Measurements from ENCODE around the gene DNAJA2.

DNAJA2 gene

GRCh38 chr16:46975165-46975564 lies 1.7 kb upstream of the DNAJA2 start:
- TF ChIP-seq YY1 (IDR thresholded peaks at IDR 0.05; ENCODE audit: low read depth) (no peak), CEBPB (IDR thresholded peaks at IDR 0.05) (no peak), TCF12 (IDR thresholded peaks at IDR 0.05; ENCODE audit: low read depth) (no peak), ZBTB7A (IDR thresholded peaks at IDR 0.05; ENCODE audit: low read depth) (no peak), REST (IDR thresholded peaks at IDR 0.05; ENCODE audit: low read depth) (no peak), CREB1 (IDR thresholded peaks at IDR 0.05; ENCODE audit: low read depth) (no peak), NFIC (IDR thresholded peaks at IDR 0.05) (no peak), FOXM1 (IDR thresholded peaks at IDR 0.05; ENCODE audit: borderline replicate concordance, low read depth) (no peak), RAD21 (IDR thresholded peaks at IDR 0.05; ENCODE audit: low read depth) (no peak), TEAD4 (IDR thresholded peaks at IDR 0.05) (no peak), EGR1 (IDR thresholded peaks at IDR 0.05) (no peak), USF1 (IDR thresholded peaks at IDR 0.05) (no peak), MAX (IDR thresholded peaks at IDR 0.05) (no peak), EP300 (IDR thresholded peaks at IDR 0.05; ENCODE audit: borderline replicate concordance) (no peak), TAF1 (IDR thresholded peaks at IDR 0.05; ENCODE audit: low read depth) (no peak)

GRCh38 chr16:46974352-46974751 lies 878 bp upstream of the DNAJA2 start:
- no peak for TF ChIP-seq FOXM1 (IDR thresholded peaks at IDR 0.05; ENCODE audit: borderline replicate concordance, low read depth)

- TF ChIP-seq RAD21 (IDR thresholded peaks at IDR 0.05; ENCODE audit: low read depth), result no peak
- no peak for TF ChIP-seq YY1 (IDR thresholded peaks at IDR 0.05; ENCODE audit: low read depth)
- no peak for TF ChIP-seq ZBTB7A (IDR thresholded peaks at IDR 0.05; ENCODE audit: low read depth)
- no peak for TF ChIP-seq TEAD4 (IDR thresholded peaks at IDR 0.05)
- TF ChIP-seq EP300 (IDR thresholded peaks at IDR 0.05; ENCODE audit: borderline replicate concordance), result no peak
- no peak for TF ChIP-seq TCF12 (IDR thresholded peaks at IDR 0.05; ENCODE audit: low read depth)
- no peak for TF ChIP-seq CEBPB (IDR thresholded peaks at IDR 0.05)
- no peak for TF ChIP-seq EGR1 (IDR thresholded peaks at IDR 0.05)
- no peak for TF ChIP-seq REST (IDR thresholded peaks at IDR 0.05; ENCODE audit: low read depth)
- no peak for TF ChIP-seq USF1 (IDR thresholded peaks at IDR 0.05)
- TF ChIP-seq MAX (IDR thresholded peaks at IDR 0.05), result no peak; the same call in 1 of the 2 replicates
- TF ChIP-seq CREB1 (IDR thresholded peaks at IDR 0.05; ENCODE audit: low read depth), result no peak
- TF ChIP-seq FOXM1 (IDR thresholded peaks at IDR 0.05; ENCODE audit: borderline replicate concordance, low read depth), result no peak
- no peak for TF ChIP-seq TAF1 (IDR thresholded peaks at IDR 0.05; ENCODE audit: low read depth)
- TF ChIP-seq NFIC (IDR thresholded peaks at IDR 0.05), result no peak
These were observed 486 bp upstream of the DNAJA2 start for GRCh38 chr16:46973996-46974324.

GRCh38 chr16:46972429-46973206 lies 856 bp downstream of the DNAJA2 start:
- no peak for TF ChIP-seq USF1 (IDR thresholded peaks at IDR 0.05)
- TF ChIP-seq EGR1 (IDR thresholded peaks at IDR 0.05), result 0 out of 2 replicates have a peak, but pooled peaks have one; percentile 27

GRCh38 chr16:46971271-46971670 lies 2.2 kb downstream of the DNAJA2 start:
- TF ChIP-seq MAX (IDR thresholded peaks at IDR 0.05), result no peak
- TF ChIP-seq EP300 (IDR thresholded peaks at IDR 0.05; ENCODE audit: borderline replicate concordance), result no peak
- no peak for TF ChIP-seq FOXM1 (IDR thresholded peaks at IDR 0.05; ENCODE audit: borderline replicate concordance, low read depth)
- TF ChIP-seq TEAD4 (IDR thresholded peaks at IDR 0.05), result no peak
- TF ChIP-seq REST (IDR thresholded peaks at IDR 0.05; ENCODE audit: low read depth), result no peak
- no peak for TF ChIP-seq ZBTB7A (IDR thresholded peaks at IDR 0.05; ENCODE audit: low read depth)
- TF ChIP-seq RAD21 (IDR thresholded peaks at IDR 0.05; ENCODE audit: low read depth), result no peak
- TF ChIP-seq TAF1 (IDR thresholded peaks at IDR 0.05; ENCODE audit: low read depth), result no peak
- TF ChIP-seq NFIC (IDR thresholded peaks at IDR 0.05), result no peak
- no peak for TF ChIP-seq USF1 (IDR thresholded peaks at IDR 0.05)
- TF ChIP-seq YY1 (IDR thresholded peaks at IDR 0.05; ENCODE audit: low read depth), result no peak
- TF ChIP-seq TCF12 (IDR thresholded peaks at IDR 0.05; ENCODE audit: low read depth), result no peak
- no peak for TF ChIP-seq CEBPB (IDR thresholded peaks at IDR 0.05)
